GM18505 (cell line): ENCODE measurements around the gene FTCDNL1.

Experiments used
- ATAC-seq: cut with Tn5 transposase; IDR thresholded peaks from one replicate; pipeline ENCODE4 v1.9.1; 2021; ENCODE audit not compliant: unreplicated experiment
- POLR2A ChIP-seq: IDR thresholded peaks from 4 replicates; pipeline ENCODE4 v1.6.1; 2011; ENCODE audit warnings: borderline replicate concordance; ENCODE audit not compliant: insufficient read depth, insufficient read length; ENCODE audit errors: extremely low read depth

FTCDNL1 gene

DNA sequence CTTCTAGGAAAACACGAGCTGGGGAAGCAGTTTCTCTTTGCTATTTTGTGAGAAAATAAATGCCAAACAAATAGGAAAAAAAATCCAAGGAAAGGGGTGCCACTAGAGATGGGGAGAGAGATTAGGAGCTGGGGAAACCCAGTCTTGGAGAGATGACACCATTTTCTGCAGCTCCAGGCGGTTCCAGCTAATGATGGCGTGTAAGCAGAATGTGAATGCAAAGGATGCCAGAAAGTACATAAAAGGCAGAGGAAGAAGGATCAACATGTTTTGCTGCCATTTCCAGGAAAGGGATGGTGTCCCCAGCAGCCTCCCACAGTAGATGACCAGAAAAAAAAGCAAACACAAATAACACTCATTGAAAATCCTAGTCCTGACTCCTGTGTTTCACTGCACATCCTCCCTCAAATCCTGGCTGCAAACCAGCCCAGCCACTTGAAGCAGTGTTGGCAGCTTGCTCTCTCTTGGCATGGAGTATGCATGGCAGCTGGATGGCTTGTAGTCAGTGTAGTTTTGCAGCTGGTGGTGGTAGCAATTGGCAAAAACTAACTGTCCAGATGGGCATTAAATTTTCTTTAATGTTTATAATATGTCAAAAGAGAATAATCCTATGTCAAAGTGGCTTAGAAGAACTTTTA, 93.6 kb downstream of the FTCDNL1 start:
- no peak for TF ChIP-seq POLR2A
- no peak for ATAC-seq

DNA sequence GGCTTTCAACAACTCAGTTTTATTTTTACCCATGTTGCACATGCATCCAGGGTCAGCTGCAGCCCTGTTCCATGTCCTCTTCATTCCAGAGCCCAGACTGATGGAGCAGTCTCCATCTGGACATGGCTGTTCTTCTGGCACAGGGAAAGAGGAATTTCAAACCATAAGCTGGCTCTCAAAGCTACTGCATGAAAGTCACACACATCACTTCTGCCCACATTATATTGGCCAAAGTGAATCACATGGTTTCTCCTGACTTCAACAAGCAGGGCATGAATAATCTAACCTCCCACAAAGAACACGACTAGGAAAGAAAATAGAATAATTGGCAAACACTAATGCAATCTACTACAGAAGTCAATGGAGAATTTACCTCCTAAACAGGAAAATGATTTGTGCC, 94.2 kb downstream of the FTCDNL1 start:
- no peak for ATAC-seq
- TF ChIP-seq POLR2A, result no peak

DNA sequence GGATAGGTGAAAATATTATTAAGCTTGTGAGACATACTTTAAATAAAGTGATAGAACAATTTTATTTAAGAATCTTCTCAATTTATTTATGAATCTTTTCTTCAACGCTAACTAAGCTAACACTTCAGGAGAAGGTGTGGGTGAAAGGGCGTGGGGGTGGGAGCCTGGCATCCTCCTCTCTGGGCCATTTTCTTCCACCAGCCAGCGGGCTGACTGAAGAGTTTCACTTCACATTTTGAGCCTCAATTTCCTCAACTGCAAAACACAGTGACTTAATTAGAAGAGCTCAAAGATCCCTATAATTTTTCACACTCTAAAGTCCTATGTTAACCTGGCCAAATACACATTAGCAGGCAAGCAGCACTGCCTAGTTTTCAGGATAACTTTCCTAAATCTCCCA, 94.8 kb downstream of the FTCDNL1 start:
- no peak for TF ChIP-seq POLR2A
- ATAC-seq, result no peak

DNA sequence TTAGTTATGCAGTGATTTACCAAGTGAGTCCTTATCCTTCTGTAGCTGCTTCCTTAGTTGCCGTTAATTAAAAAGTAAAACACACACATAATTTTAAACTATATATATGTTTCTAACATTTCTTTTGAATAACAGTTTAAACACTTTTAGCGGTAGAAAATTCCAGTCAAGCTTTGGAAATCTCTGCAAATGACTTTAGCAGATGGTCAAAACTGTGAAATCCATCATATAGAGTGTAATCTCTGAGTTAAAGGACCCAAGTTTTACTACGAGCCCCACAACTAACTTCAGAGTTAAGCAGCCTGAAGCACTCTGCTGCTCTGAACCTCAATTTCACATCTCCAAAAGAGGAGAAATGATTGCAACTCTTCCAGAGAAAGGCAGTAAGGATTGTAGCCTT, 96.2 kb downstream of the FTCDNL1 start:
- TF ChIP-seq POLR2A, result no peak
- ATAC-seq, result no peak

DNA sequence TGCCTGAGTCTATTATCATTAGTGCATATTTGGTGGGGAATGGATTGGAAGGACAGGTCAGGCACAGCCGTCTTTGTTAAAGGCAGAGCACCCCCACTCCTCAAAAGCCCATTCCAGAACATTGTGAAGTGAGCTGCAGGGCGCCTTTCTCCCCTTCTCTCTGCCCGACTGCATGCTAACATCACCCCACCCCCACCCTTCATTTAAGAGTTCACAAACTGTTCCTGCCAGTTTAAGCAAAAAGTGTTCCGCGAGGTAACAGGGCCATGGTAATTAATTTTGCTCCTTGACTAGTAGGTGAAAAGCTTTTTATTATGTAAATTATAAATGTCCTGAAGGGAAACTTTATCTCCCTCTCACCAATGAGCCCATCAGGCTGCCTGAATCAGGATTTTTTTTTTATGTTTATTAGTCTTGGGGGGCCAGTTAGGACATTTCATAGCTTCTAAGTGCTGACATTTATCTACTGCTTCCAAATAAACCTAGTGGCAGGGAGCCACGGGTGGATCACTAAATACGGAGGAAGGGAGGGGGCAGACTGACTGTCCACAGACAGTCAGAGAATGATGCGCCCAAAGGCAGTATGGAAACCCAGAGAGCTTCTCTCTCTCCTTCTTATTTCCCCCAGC, 99.4 kb downstream of the FTCDNL1 start:
- ATAC-seq, result no peak
- TF ChIP-seq POLR2A, result no peak

DNA sequence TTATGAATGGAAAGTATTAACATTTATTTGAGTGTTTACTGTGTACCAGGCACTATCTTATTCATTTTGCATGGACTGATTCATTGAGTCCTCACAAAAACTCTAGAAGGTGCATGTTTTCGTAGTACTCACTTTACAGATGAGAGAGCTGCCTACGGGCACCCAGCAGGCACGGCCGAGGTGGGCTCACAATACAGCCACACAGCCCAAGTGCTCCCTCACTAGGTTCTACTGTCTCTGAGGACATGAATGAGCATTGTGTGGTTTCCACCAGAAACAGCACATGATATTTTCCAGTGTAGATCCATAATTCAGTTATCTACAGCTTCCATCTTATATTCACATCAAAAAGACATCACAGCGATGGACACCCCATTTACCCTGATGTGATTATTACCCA, 101.4 kb downstream of the FTCDNL1 start:
- TF ChIP-seq POLR2A, result no peak
- ATAC-seq, result no peak

DNA sequence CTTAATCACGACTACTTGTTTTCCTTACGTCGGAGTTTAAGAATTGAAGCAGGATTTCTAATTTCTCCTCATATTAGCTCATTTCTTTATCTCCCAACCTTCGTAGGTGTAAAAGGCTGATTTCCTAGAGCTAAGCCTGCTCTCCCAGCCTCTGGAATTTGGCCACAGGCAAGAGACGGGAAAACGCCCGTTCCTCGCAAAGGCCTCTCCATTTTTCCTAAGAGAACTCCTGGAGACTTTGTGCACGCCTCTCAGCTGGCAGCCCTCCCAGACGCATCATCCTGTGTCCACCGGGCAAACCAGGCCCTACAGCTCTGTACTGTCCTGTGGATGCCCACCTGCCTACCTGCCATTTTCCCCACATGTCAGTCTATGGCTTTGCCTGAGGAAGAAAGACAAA, 106.3 kb downstream of the FTCDNL1 start:
- no peak for ATAC-seq
- no peak for TF ChIP-seq POLR2A

DNA sequence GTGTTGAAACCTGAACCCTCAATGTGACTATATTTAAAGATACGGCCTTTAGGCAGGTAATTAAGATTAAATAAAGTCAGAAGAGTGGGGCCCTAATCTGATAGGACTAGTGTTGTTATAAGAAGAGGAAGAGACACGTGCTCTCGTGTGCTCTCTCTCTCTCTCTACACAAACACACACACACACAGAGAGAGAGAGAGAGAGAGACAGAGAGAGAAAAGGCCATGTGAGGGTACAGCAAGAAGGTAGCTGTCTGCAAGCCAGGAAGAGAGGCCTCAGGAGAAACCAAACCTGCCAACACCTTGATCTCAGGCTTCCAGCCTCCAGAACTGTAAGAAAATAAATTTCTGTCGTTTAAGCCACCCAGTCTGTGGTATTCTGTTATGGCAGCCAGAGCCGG, 106.7 kb downstream of the FTCDNL1 start:
- no peak for ATAC-seq
- no peak for TF ChIP-seq POLR2A

DNA sequence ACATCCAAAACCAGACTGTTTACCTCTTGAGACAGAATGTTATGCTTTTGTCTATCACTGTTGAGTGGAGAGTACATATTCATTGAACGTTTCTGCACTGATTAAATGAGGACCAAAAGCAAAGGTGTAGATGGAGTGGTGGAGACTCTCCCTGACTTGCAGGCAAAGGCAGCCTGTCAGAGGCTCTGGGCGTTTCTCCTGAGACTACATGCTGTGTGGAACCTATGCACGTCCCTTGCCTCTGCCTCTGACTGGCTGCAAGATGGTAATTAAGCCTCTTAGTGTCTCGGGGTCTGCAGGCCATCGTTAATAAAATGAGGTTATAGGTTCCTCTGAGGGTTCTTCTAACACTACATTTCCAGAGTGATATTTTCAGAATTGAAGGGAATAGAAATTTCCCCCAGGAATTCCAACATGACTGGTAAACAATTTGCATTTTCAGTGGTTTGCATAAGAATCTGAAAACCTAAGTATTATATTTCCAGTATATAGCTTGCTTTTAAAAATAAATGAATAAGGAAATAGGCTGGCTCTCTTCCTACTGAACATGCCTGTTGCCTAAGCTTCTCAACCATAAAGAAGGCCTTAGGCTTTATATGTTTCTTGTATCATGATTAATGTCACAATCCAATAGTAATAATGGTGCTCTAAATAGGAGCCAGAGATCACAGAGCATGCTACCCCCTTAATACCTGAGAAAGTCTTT, 107.4 kb downstream of the FTCDNL1 start:
- no peak for TF ChIP-seq POLR2A
- no peak for ATAC-seq

DNA sequence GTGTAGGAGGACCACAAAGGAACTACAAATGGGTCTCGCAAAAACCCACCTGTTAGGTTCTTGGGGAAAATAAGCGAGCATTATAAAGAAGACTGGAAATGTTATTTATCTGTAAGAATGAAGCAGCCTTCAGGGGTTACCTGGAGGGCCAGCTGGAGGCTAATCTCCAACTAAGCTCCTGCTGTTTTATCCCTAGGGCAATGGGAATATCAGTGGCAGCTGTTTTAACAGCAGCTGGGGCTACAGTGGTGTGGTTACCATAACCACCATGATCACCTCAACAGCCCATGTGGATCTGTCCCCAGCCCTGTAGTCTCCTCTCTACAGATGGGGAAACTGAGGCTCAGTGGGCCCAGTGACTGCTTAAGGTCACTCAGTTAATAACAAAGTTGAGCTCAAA, 108.1 kb downstream of the FTCDNL1 start:
- ATAC-seq, result no peak
- TF ChIP-seq POLR2A, result no peak

DNA sequence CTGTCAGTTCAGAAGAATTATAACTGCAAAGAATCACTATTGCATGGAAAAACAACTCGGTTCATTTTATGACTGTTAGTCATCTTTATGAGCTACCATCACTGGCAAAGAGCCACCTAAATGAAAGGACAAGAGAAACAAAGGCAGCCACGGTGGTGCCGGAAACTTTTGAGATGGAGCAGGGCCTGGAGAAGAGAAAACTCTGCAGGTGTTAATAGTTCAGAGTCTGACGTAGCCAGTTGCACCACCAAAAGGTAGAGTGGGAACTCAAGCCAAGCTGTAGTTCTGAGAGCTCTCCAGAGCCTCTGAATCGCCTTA, 110.9 kb downstream of the FTCDNL1 start:
- no peak for TF ChIP-seq POLR2A
- no peak for ATAC-seq

DNA sequence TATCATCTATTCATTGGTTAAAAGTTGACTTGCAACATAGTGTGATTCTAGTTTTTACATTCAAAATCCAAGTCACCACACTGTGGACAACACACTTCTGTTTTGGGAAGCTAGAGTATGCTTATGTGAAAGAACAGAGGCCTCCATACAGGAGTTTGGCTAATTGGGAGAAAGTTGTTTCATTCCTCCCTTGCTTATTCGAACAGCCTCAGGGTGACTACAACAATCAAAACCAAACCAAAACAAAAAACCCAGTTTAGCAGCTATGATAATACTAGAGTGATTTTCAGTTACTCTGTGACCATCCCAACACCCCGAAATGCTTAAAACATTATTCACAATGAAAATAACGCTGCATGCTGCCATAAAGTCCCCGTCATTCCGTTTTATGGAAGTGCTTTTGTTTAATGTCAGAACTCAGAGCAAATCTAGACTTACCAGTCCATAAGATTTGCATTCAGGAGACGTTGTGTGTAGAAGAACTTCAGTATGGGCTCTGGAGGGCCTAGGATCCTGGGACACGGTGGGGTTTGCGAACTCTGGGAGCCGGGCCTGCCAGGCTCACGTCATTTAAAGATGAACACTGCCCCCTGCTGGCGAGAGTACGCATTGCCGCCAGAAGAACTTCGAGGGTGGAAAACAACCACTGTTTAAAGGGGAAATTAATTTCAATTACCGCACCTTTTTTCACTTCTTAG, 111.4 kb downstream of the FTCDNL1 start:
- no peak for ATAC-seq
- TF ChIP-seq POLR2A, result no peak

DNA sequence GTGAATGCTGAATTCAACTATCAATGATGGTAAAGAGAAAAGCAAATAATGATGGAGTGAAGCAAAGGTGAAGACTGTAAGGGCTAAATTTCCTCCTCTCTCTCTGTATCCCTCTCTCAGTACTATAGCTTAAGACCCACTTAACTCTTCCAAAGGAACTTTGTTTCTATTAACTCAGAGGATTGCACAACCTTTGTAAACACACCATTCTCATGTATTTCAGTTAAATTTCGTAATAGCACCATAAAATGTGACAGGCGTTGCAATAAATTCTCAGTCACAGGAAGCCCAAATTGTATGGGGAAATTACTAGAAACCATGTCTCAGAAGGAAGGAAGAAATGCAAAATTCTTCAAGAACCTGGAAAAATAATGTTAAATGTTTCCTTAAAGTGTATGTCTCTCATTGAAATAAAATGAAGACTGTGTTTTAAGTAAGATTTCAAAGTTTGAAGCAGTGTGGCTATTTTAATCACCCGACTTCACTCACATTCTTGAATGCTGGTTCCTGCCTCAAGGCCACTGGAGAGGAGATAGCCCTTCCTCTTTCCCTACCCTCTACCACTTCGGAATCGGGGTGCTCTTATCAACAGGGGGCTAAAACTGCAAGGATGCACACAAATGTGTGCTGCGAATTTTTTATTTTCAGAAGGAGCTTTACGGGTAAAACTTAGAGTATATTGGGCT, 112.1 kb downstream of the FTCDNL1 start:
- ATAC-seq, result no peak
- no peak for TF ChIP-seq POLR2A
